HepG2 (cell line): ENCODE measurements around the gene HHIPL1. TPM values are rescaled to one million over a fixed set of nuclear protein-coding genes. Genes with fewer than 3 reads are reported as not detected.

Experiments used
- ADNP ChIP-seq: sonication (generic); formaldehyde crosslinking; IDR thresholded peaks from 2 replicates; pipeline ENCODE4 v1.4.0; 2020; ENCODE audit warnings: missing genetic modification reagents
- ATRX ChIP-seq: sonication (generic); formaldehyde crosslinking; IDR thresholded peaks from 2 replicates; pipeline ENCODE4 v1.4.0; 2020; ENCODE audit warnings: missing genetic modification reagents, borderline replicate concordance
- CBX1 ChIP-seq: IDR thresholded peaks from one replicate; pipeline ENCODE4 v1.6.1; 2016; ENCODE audit warnings: antibody characterized with exemption, low read depth
- DR1 ChIP-seq: sonication (generic); formaldehyde crosslinking; IDR thresholded peaks from 2 replicates; pipeline ENCODE4 v1.8.0; 2021; ENCODE audit warnings: mild to moderate bottlenecking, missing genetic modification reagents, inconsistent platforms
- KDM6A ChIP-seq: IDR thresholded peaks from 2 replicates; pipeline ENCODE4 v1.6.1; 2016; ENCODE audit warnings: low read depth
- MYC ChIP-seq: sonication (generic); formaldehyde crosslinking; IDR thresholded peaks from 2 replicates; pipeline ENCODE4 v1.9.0; 2021; ENCODE audit warnings: missing genetic modification reagents, borderline replicate concordance
- MZF1 ChIP-seq: sonication (generic); formaldehyde crosslinking; IDR thresholded peaks from 2 replicates; pipeline ENCODE4 v1.8.1; 2023; ENCODE audit warnings: mild to moderate bottlenecking, missing genetic modification reagents, borderline replicate concordance
- PAX8 ChIP-seq: sonication (generic); formaldehyde crosslinking; IDR thresholded peaks from 2 replicates; pipeline ENCODE4 v1.8.0; 2022; ENCODE audit warnings: mild to moderate bottlenecking, missing genetic modification reagents, borderline replicate concordance
- POLR2A ChIP-seq, 2 experiments: IDR thresholded peaks; 2 replicates each; pipeline ENCODE4 v1.6.1; 2011; ENCODE audit warnings: low read depth in 2 of 2, low read length in 2 of 2, mild to moderate bottlenecking in 1 of 2, moderate library complexity in 1 of 2; ENCODE audit not compliant: insufficient read depth in 1 of 2
- RXRB ChIP-seq: IDR thresholded peaks from 2 replicates; pipeline ENCODE4 v1.6.1; 2016; ENCODE audit warnings: borderline replicate concordance, missing genetic modification reagents, missing compliant biosample characterization
- SMARCC2 ChIP-seq: fragments of 450-650 bp; IDR thresholded peaks from 2 replicates; pipeline ENCODE4 v1.6.1; 2017; ENCODE audit warnings: antibody characterized with exemption, mild to moderate bottlenecking
- SP4 ChIP-seq: sonication (generic); formaldehyde crosslinking; IDR thresholded peaks from 2 replicates; pipeline ENCODE4 v1.8.1; 2023; ENCODE audit warnings: mild to moderate bottlenecking, missing genetic modification reagents
- U2AF2 ChIP-seq: fragments of 200-400 bp; formaldehyde crosslinking; IDR thresholded peaks from 2 replicates; pipeline ENCODE4 v1.6.1; 2017; ENCODE audit warnings: low read depth, mild to moderate bottlenecking, low read length
- ZBTB10 ChIP-seq: sonication (generic); formaldehyde crosslinking; IDR thresholded peaks from 2 replicates; pipeline ENCODE4 v1.4.0; 2020; ENCODE audit warnings: missing genetic modification reagents, borderline replicate concordance
- ZNF3 ChIP-seq: IDR thresholded peaks from 2 replicates; pipeline ENCODE4 v1.7.0; 2017; ENCODE audit warnings: inconsistent platforms
- ZNF33B ChIP-seq: sonication (generic); formaldehyde crosslinking; IDR thresholded peaks from 2 replicates; pipeline ENCODE4 v1.5.1; 2020; ENCODE audit warnings: mild to moderate bottlenecking, missing genetic modification reagents
- ZNF460 ChIP-seq: sonication (generic); formaldehyde crosslinking; IDR thresholded peaks from 2 replicates; pipeline ENCODE4 v1.5.1; 2020; ENCODE audit warnings: missing genetic modification reagents, mild to moderate bottlenecking, borderline replicate concordance
- ZNF564 ChIP-seq: sonication (generic); formaldehyde crosslinking; IDR thresholded peaks from 2 replicates; pipeline ENCODE4 v1.8.1; 2023; ENCODE audit warnings: mild to moderate bottlenecking, missing genetic modification reagents
- polyA plus RNA-seq, 8 experiments: library from polyadenylated mRNA; depleted of rRNA in 3 of 8; stranded (reverse) in 7 of 8; unstranded in 1 of 8; fragments of >200 nt; fragmentation: Illumina TruSeq in 4 of 8; extraction: Trizol in 4 of 8; gene quantifications; 2 replicates each; pipeline versions ENCODE4 v1.2.1 to v1.2.3, GENCODE V29; 2011 to 2016; ENCODE audit warnings: low read depth in 4 of 8, missing spikeins in 1 of 8, mixed read lengths in 1 of 8; ENCODE audit not compliant: insufficient read depth in 1 of 8
- total RNA-seq, 5 experiments: library from RNA; depleted of rRNA; stranded (reverse); fragments of >200 nt; fragmentation: Illumina TruSeq; extraction: Trizol; gene quantifications; 2 replicates each; pipeline ENCODE4 v1.2.3, GENCODE V29; 2016; ENCODE audit warnings: low read depth in 1 of 5
- TF ChIP-seq, protein P1 (sequence below): IDR thresholded peaks from 2 replicates; pipeline ENCODE4 v1.6.1; 2012; ENCODE audit warnings: low read depth, low read length, improper control_type of control experiment
- TF ChIP-seq, protein P2 (sequence below), 2 experiments: sonication (generic) in 1 of 2; formaldehyde crosslinking in 1 of 2; IDR thresholded peaks; 2 replicates each; pipeline versions ENCODE4 v1.6.1 to v1.9.0; 2014 to 2022; ENCODE audit warnings: antibody characterized with exemption in 1 of 2, borderline replicate concordance in 1 of 2, inconsistent platforms in 1 of 2, low read depth in 1 of 2, missing genetic modification reagents in 1 of 2

HHIPL1 gene
- total and polyA plus RNA-seq, 2 of the 13 experiments (the other 11 are each of a cell fraction or from before 2014, with no cell fraction given) = not detected

GRCh38 chr14:99603471-99604277 lies 41.3 kb upstream of the HHIPL1 start, which contains the start of gene CCDC85C (continued):
- TF ChIP-seq ZBTB10 (CRISPR knock-in tag) (peak; percentile 93), ADNP (CRISPR knock-in tag) (no peak), ZNF33B (CRISPR knock-in tag) (peak; percentile 80; the same call in 1 of the 2 replicates), ATRX (CRISPR knock-in tag) (no peak), POLR2A (IDR thresholded peaks at IDR 0.05; ENCODE audit: insufficient read depth in 1 of 2, low read depth in 2 of 2, low read length in 2 of 2) (peak in 1 of 2 experiments; percentile 70; a peak in 2 of 4 replicates), PAX8 (CRISPR knock-in tag) (peak; percentile 81; the same call in 1 of the 2 replicates), KDM6A (CRISPR knock-in tag) (0 out of 2 replicates have a peak, but pooled peaks have one; percentile 12), ZNF564 (CRISPR knock-in tag) (peak; percentile 91), ZNF3 (CRISPR knock-in tag) (no peak), SMARCC2 (no peak), U2AF2 (no peak), MZF1 (CRISPR knock-in tag) (no peak), RXRB (CRISPR knock-in tag) (no peak), MYC (CRISPR knock-in tag) (peak; percentile 90), SP4 (CRISPR knock-in tag) (0 out of 2 replicates have a peak, but pooled peaks have one; percentile 27), DR1 (CRISPR knock-in tag) (no peak), ZNF460 (CRISPR knock-in tag) (no peak), CBX1 (no peak)
- TF ChIP-seq, protein P1, sequence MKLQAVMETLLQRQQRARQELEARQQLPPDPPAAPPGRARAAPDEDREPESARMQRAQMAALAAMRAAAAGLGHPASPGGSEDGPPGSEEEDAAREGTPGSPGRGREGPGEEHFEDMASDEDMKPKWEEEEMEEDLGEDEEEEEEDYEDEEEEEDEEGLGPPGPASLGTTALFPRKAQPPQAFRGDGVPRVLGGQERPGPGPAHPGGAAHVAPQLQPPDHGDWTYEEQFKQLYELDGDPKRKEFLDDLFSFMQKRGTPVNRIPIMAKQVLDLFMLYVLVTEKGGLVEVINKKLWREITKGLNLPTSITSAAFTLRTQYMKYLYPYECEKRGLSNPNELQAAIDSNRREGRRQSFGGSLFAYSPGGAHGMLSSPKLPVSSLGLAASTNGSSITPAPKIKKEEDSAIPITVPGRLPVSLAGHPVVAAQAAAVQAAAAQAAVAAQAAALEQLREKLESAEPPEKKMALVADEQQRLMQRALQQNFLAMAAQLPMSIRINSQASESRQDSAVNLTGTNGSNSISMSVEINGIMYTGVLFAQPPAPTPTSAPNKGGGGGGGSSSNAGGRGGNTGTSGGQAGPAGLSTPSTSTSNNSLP = no peak
- TF ChIP-seq, protein P2, sequence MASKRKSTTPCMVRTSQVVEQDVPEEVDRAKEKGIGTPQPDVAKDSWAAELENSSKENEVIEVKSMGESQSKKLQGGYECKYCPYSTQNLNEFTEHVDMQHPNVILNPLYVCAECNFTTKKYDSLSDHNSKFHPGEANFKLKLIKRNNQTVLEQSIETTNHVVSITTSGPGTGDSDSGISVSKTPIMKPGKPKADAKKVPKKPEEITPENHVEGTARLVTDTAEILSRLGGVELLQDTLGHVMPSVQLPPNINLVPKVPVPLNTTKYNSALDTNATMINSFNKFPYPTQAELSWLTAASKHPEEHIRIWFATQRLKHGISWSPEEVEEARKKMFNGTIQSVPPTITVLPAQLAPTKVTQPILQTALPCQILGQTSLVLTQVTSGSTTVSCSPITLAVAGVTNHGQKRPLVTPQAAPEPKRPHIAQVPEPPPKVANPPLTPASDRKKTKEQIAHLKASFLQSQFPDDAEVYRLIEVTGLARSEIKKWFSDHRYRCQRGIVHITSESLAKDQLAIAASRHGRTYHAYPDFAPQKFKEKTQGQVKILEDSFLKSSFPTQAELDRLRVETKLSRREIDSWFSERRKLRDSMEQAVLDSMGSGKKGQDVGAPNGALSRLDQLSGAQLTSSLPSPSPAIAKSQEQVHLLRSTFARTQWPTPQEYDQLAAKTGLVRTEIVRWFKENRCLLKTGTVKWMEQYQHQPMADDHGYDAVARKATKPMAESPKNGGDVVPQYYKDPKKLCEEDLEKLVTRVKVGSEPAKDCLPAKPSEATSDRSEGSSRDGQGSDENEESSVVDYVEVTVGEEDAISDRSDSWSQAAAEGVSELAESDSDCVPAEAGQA (IDR thresholded peaks at IDR 0.05; ENCODE audit: low read depth) = no peak
- TF ChIP-seq, protein P2 (CRISPR knock-in tag; IDR thresholded peaks at IDR 0.05; ENCODE audit: borderline replicate concordance) = peak; percentile 99; the same call in 1 of the 2 replicates
